NCI-H524 treated with DMSO at 0.1 percent for 48 hours (cell line): ENCODE measurements around the gene DDX55.

ENCODE experiments used
- DNase-seq: peaks from one replicate; lab custom pipeline; 2025; lab: John Stamatoyannopoulos, UW

DDX55 gene

GRCh38 chr12:123614531-123614930, 12.6 kb downstream of the DDX55 start:
- no peak for DNase-seq

- DNase-seq = no peak
These were observed 15.2 kb downstream of the DDX55 start for GRCh38 chr12:123617144-123617543.

DNA sequence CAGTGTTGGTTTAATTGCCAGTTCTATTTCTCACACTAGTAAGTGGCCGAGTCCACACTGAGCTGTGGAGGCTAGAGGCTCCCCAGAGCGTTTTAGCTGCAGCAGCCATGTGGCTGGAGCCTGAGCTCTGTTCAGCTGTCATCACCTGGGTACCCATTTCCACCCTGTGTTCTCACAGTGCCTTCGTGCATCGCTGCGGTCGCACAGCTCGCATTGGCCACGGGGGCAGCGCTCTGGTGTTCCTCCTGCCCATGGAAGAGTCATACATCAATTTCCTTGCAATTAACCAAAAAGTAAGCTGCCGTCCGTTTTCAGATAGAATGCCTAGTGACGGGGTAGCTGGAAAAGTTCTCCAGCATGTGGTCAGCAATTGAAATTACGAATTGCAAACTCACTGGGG, 15.7 kb downstream of the DDX55 start:
- DNase-seq = no peak

DNA sequence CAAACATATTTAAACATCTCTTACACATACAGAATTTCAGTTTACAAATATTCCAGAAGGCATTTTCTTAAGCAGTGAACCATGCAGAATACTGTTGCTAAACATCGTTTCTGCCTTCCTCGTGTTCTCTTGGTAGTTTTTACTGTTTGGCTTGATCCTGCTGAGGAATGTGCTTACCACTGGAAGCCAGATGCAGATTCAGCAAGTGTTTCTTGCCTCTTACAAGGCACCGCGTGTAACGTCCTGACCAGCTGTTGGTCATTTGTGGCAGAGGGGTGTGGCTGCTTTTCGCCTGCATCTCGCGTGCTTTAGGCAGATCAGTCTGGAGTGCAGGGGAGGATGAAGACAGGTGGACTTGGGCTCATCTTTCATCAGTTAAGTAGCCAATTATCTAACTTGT, 19.2 kb downstream of the DDX55 start:
- no peak for DNase-seq

GRCh38 chr12:123621619-123622530, 20.0 kb downstream of the DDX55 start:
- no peak for DNase-seq

DNA sequence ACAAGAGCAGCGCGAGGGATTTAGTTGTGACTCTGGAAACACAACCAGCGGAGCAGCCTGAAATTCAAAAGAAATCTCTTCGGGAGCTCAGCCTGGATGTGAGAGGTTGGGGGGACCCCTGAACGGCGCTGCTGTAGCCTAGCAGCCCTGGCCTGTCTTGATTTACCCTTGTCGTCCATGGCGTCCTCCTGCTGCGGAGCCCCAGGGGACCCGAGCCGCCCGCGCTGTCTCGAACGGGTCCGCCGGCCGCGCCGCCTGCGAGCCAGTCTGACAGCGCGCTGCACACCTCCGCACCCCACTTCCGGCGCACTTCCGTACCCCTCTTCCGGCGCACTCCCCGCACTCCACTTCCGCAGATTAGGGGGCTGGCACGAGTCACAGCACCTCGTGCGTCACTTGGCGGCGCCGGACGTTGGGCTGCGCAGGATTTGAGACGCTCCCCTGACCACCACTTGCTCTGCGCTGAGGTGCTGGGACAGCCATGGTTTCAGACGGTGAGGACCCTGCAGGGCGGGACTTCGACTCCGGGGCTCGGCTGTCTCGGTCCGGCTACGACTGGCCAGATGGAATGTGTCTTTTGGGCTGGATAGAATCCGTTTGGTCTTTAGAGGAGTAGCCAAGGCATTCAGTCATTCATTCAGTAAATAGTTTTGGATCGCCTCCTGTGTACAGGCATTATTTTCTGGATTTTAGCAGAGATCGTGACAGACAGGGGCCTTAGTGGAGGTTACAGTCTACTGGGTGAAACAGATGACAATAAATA, 31.7 kb downstream of the DDX55 start, which contains the start of the genes EIF2B1 and GTF2H3:
Gene EIF2B1 (minus strand): TSS at position 308 of the 763 bp plus-strand sequence. CDS start 129 bp downstream, at position 179.
Gene GTF2H3 (plus strand): TSS at position 451 of the 763 bp plus-strand sequence. CDS start 31 bp downstream, at position 482.
- peak; percentile 81 for DNase-seq

- DNase-seq = no peak
These were observed 32.3 kb downstream of the DDX55 start for GRCh38 chr12:123634142-123634561.

DNA sequence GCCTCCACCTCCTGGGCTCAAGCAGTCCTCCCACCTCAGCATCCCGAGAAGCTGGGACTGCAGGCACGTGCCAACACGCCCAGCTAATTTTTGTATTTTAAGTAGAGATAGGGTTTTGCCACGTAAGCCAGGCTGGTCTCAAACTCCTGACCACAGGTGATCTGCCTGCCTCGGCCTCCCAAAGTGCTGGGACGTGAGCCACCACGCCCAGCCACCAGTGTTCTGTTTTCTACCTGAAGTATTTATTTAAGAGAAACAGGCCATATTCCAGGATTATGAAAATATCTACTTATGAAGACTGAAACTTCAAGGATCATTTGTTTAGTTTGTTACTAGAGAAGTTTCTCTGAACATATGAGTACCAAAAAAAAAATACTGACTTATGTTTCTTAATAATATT, 42.0 kb downstream of the DDX55 start:
- DNase-seq = no peak

DNA sequence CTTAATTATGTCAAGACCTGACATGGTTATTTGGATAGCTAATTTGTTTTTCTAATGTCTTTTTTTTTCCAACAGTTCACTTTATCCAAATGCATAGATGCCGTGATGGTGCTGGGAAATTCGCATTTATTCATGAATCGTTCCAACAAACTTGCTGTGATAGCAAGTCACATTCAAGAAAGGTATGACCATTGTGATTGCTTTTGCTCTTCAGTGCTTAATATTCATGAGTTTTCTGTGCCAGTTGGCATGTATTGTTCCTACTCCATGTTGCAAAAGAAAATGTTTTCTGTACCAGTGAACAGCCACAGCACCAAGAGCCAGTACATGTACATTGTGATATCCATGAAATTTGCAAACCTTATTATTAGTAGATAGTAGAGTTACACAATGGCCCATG, 43.5 kb downstream of the DDX55 start:
- DNase-seq = no peak

DNA sequence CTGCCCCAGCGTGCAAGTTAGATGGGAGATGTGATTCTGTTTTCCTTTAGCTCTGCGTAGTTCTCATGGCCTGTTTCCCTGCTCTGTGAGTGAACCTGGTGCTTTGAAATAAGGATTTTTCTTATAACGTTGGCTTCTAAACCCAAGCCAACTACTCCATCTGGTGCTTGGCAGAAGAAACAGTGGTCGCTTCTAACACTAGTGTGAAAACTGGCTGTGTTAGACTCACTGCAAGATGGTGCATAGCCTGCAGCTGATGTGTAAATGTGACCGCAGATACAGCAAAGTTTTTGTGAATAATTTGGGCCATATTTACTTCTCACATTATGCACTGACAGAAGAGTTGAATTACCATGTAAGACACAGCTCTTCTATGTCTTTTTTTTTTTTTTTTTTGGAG, 44.0 kb downstream of the DDX55 start:
- no peak for DNase-seq

DNA sequence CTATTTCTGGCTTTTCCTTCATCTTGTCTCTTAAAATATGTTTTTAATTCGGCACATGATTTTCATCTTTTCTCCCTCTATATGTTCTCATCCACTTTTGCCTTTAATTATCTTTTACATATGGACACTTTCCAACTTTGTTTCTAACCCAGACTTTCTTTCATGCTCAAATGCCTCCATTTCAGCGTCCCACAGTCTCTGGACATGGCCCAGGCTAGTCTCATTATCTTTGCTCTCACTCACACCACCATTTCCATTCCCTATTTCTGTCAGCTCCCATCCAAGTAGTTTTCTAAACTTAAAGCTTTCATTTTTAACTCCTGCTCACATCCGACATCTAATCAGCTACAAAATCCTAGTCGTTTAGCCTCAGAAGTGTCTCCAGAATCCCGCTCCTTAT, 46.5 kb downstream of the DDX55 start:
- no peak for DNase-seq

DNA sequence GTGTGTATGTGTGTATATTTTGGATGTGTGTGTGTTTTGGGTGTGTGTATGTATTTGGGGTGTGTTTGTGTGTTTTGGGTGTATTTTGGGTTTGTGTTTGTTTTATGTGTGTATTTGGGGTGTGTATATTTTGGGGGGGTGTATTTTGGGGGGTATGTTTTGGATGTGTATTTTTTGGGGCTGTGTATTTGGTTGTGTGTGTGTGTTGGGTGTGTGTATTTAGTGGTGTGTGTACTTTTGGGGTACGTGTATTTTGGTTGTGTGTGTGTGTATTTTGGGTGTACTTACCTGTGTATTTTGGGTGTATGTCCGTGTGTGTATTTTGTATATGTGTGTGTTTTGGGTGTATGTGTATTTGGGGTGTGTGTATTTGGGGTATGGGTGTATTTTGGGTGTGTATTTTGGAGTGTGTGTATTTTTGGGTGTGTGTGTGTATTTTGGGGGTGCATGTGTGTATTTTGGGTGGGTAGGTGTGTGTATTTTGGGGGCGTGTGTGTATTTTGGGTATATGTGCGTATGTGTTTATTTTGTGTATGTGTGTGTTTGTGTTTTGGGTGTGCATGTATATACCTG, 52.3 kb downstream of the DDX55 start:
- DNase-seq = no peak

- DNase-seq = no peak
These were observed 53.5 kb downstream of the DDX55 start for GRCh38 chr12:123655420-123655819.

GRCh38 chr12:123656392-123656791, 54.5 kb downstream of the DDX55 start:
- no peak for DNase-seq

DNA sequence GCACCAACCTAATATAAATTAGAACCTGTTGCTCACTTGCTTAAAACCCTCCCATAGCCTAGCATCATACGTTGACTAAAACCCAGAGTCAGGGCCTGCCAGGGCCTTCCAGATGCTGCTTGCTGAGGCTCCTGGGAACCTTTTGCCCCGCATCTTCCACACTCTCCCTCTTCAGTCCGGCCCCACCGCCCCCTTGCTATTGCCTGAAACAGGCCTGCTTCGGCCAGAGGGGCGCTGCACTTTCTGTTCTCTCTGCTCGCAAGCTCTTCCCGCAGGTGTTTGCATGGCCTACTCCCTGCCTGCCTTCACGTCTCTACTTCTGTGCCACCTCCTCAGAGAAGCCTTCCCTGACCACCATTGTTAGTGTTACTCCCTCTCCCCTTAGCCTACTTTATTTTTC, 55.3 kb downstream of the DDX55 start:
- DNase-seq = no peak

- DNase-seq = no peak
These were observed 58.3 kb downstream of the DDX55 start for GRCh38 chr12:123659996-123660727.

DNA sequence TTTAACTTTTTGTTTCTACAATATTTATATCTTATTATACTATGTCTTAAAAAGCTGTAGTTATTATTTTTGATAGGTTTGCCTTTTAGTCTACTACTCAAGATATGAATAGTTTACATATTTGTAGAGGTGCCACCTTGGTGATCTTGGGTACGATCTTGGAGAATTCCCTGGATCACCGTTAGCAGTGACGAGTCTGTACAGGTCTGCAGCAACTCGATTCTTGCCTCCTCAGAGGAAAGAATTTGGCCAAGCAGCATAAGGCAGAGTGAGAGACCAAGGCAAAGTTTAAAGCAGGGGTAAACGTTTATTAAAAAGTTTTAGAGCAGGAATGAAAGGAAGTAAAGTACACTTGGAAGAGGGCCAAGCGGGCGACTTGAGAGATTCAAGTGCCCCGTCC, 65.9 kb downstream of the DDX55 start:
- no peak for DNase-seq
